Activated CD8-positive, alpha-beta T cell treated with anti-CD3 and anti-CD28 coated beads for 36 hours (primary cell): Measurements from ENCODE around the gene MYT1. TPM values are rescaled to one million over a fixed set of nuclear protein-coding genes. Genes with fewer than 3 reads are reported as not detected.

Experiments
- ATAC-seq: fragments of 200-7000 bp; cut with Tn5 transposase; one replicate; pipeline ENCODE4 v1.10.0; 2021; ENCODE audit warnings: mild to moderate bottlenecking, moderate library complexity
- CTCF ChIA-PET: fragments of 350-600 bp; sonication (Branson Sonifier 250); formaldehyde crosslinking; loops from one replicate; lab custom pipeline; 2021; ENCODE audit warnings: antibody characterized with exemption; lab: Charles Lee
- POLR2A ChIA-PET: fragments of 350-600 bp; sonication (Branson Sonifier 250); formaldehyde crosslinking; loops from one replicate; lab custom pipeline; 2021; ENCODE audit warnings: antibody characterized with exemption; lab: Charles Lee
- DNase-seq: peaks from one replicate; pipeline ENCODE4 v3.0.0-alpha.2; 2020
- H3K27ac Mint-ChIP-seq: one replicate; pipeline ENCODE4 v1.8.0; 2021; ENCODE audit warnings: mild to moderate bottlenecking, mixed read lengths
- H3K27me3 Mint-ChIP-seq: one replicate; pipeline ENCODE4 v1.8.0; 2021; ENCODE audit warnings: mixed read lengths
- H3K36me3 Mint-ChIP-seq: one replicate; pipeline ENCODE4 v1.8.0; 2021; ENCODE audit warnings: low read depth, mixed read lengths
- H3K4me1 Mint-ChIP-seq: one replicate; pipeline ENCODE4 v1.8.0; 2021; ENCODE audit warnings: low read depth, mixed read lengths
- H3K4me3 Mint-ChIP-seq: one replicate; pipeline ENCODE4 v1.8.0; 2021; ENCODE audit warnings: mild to moderate bottlenecking, moderate library complexity, mixed read lengths
- H3K9me3 Mint-ChIP-seq: one replicate; pipeline ENCODE4 v1.8.0; 2021; ENCODE audit warnings: mixed read lengths
- intact Hi-C: fragments of 100-400 bp; cut with micrococcal nuclease; formaldehyde crosslinking; loops from one replicate; pipeline ENCODE4 v1.10.0; 2022
- total RNA-seq, 2 experiments: library from RNA; stranded (reverse); gene quantifications; one replicate each; pipeline ENCODE4 v1.2.3, GENCODE V29; 2021
- TF ChIP-seq, protein P1 (sequence below): fragments of 200-600 bp; IDR thresholded peaks from one replicate; pipeline ENCODE4 v1.8.0; 2022; ENCODE audit warnings: antibody characterized with exemption, mild to moderate bottlenecking

Gene MYT1
- total RNA-seq, 2 experiments from 2014 or later, result not detected

- peak overlapping the region; percentile 16 for H3K27ac Mint-ChIP-seq
These were observed 96.9 kb downstream of the MYT1 start for GRCh38 chr20:64261138-64261537.

DNA sequence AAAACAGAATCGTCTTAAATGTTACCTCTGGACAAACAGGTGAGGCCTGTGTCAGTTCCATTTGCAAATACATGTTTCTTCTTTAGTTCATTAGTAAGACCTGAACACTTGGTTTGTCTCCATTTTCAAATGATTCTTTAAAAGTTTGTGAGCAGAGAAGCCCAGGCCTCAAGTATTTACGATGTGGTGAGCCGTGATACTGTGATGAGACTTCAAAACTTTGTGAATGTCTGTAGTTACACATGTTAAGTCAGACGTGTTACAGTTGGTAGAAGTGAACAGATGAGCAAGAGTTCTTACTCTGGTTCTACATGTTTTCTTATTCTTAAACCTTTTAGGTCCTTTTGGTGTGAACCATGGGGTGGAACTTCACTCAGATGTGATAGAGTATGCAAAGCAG is 99.8 kb downstream of the MYT1 start:
- intact Hi-C loops, result no loop called here
- ATAC-seq (no peak), DNase-seq (no peak)
- Mint-ChIP-seq H3K4me3 (no peak overlapping the region), H3K27me3 (no peaks in the 10 kb centered on the region), H3K36me3 (peaks cover 12% of the 10 kb centered on the region), H3K27ac (no peak overlapping the region), H3K9me3 (no peaks in the 10 kb centered on the region), H3K4me1 (peaks cover 51% of the 10 kb centered on the region)
- ChIA-PET POLR2A (no interaction called here), CTCF (interaction anchor here (1.3 to 2.3 kb wide), 2 partner anchors 9 to 22 kb away, joined by 5 to 7 read pairs; partner anchors contain the start of gene PCMTD2)
- TF ChIP-seq, protein P1, sequence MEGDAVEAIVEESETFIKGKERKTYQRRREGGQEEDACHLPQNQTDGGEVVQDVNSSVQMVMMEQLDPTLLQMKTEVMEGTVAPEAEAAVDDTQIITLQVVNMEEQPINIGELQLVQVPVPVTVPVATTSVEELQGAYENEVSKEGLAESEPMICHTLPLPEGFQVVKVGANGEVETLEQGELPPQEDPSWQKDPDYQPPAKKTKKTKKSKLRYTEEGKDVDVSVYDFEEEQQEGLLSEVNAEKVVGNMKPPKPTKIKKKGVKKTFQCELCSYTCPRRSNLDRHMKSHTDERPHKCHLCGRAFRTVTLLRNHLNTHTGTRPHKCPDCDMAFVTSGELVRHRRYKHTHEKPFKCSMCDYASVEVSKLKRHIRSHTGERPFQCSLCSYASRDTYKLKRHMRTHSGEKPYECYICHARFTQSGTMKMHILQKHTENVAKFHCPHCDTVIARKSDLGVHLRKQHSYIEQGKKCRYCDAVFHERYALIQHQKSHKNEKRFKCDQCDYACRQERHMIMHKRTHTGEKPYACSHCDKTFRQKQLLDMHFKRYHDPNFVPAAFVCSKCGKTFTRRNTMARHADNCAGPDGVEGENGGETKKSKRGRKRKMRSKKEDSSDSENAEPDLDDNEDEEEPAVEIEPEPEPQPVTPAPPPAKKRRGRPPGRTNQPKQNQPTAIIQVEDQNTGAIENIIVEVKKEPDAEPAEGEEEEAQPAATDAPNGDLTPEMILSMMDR, result no peak

More at GRCh38 chr20:64261138-64261537, 96.9 kb downstream of the MYT1 start:
- intact Hi-C loops, result no loop called here
- H3K27me3 Mint-ChIP-seq, result no peaks in the 10 kb centered on the region
- no peaks in the 10 kb centered on the region for H3K9me3 Mint-ChIP-seq
- ATAC-seq (no peak), DNase-seq (peak; percentile 24)
- H3K4me3 Mint-ChIP-seq, result no peak overlapping the region
- H3K36me3 Mint-ChIP-seq, result peaks cover 14% of the 10 kb centered on the region
- TF ChIP-seq, protein P1, result no peak
- CTCF ChIA-PET, result no interaction called here
- POLR2A ChIA-PET, result no interaction called here
- peaks cover 78% of the 10 kb centered on the region for H3K4me1 Mint-ChIP-seq

GRCh38 chr20:64265201-64265600 is 100.9 kb downstream of the MYT1 start:
- Mint-ChIP-seq H3K4me1 (peaks cover 49% of the 10 kb centered on the region), H3K4me3 (no peak overlapping the region), H3K9me3 (no peaks in the 10 kb centered on the region), H3K27ac (no peak overlapping the region), H3K27me3 (no peaks in the 10 kb centered on the region), H3K36me3 (peaks cover 19% of the 10 kb centered on the region)
- no peak for ATAC-seq
- DNase-seq, result no peak
- TF ChIP-seq, protein P1, result no peak
- intact Hi-C loops, result no loop called here
- POLR2A ChIA-PET, result no interaction called here
- CTCF ChIA-PET, result interaction anchor here (1.3 to 2.3 kb wide), 2 partner anchors 10 to 20 kb away, joined by 5 to 7 read pairs; partner anchors contain the start of gene PCMTD2

GRCh38 chr20:64266988-64267387 is 102.7 kb downstream of the MYT1 start:
- ATAC-seq (no peak), DNase-seq (no peak)
- Mint-ChIP-seq H3K36me3 (peaks cover 14% of the 10 kb centered on the region), H3K27me3 (no peaks in the 10 kb centered on the region), H3K4me3 (no peak overlapping the region), H3K9me3 (no peaks in the 10 kb centered on the region), H3K4me1 (peaks cover 34% of the 10 kb centered on the region), H3K27ac (no peak overlapping the region)
- intact Hi-C loops, result no loop called here
- POLR2A ChIA-PET, result no interaction called here
- CTCF ChIA-PET, result interaction anchor here (2.0 kb wide), 1 partner anchor 10 kb away, joined by 9 read pairs; the partner anchor contains the start of gene PCMTD2
- TF ChIP-seq, protein P1, result no peak

DNA sequence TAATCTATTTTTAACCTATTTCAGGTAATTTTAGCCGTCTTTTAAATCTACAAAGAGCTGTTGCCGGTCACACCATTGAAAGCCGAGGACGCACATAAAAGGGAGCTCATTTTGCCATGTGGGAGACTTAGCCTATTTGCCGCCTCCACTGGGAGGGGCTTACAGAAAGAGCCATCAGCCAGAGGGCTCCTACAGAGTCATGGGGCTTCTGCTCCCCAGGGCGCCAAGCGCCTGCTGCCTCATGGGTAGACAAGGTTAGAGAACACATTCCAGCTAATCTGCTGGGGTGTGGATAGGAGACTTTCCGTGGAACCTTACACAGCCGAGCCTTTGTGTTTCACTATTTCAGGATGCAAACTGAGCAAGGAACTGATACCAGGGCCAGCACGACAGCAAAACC is 103.9 kb downstream of the MYT1 start:
- H3K27me3 Mint-ChIP-seq, result no peaks in the 10 kb centered on the region
- intact Hi-C loops, result no loop called here
- H3K4me1 Mint-ChIP-seq, result peaks cover 26% of the 10 kb centered on the region
- ATAC-seq, result no peak
- ChIA-PET POLR2A (interaction anchor here (1.4 kb wide), 1 partner anchor 12 kb away, joined by 5 read pairs; the partner anchor contains the start of gene PCMTD2), CTCF (interaction anchor here (1.0 to 2.0 kb wide), 3 partner anchors 9 to 18 kb away, joined by 3 to 9 read pairs (median 5); partner anchors contain the start of gene PCMTD2)
- no peak overlapping the region for H3K27ac Mint-ChIP-seq
- no peak for DNase-seq
- no peak overlapping the region for H3K4me3 Mint-ChIP-seq
- peaks cover 17% of the 10 kb centered on the region for H3K36me3 Mint-ChIP-seq
- TF ChIP-seq, protein P1, result no peak
- H3K9me3 Mint-ChIP-seq, result no peaks in the 10 kb centered on the region
